ENCODE data around the gene SH2B3.

The SH2B3 gene

GRCh38 chr12:111441107-111441928 lies 35.6 kb downstream of the SH2B3 start:
- no peaks in the 10 kb centered on the region for H3K27me3 ChIP-seq (ENCODE audit: control insufficient read depth, insufficient read depth, low read length)

GRCh38 chr12:111442301-111443045 lies 36.8 kb downstream of the SH2B3 start:
- H3K4me3 ChIP-seq (ENCODE audit: low read depth, low read length): no peak overlapping the region
- no peaks in the 10 kb centered on the region for H3K27me3 ChIP-seq (ENCODE audit: control insufficient read depth, insufficient read depth, low read length)
- H2AFZ ChIP-seq: no peak overlapping the region
- no peak overlapping the region for H3K27ac ChIP-seq
- no peaks in the 10 kb centered on the region for H3K36me3 ChIP-seq (ENCODE audit: control insufficient read depth, insufficient read depth, low read length)
- peaks cover 5% of the 10 kb centered on the region for H3K79me2 ChIP-seq
- no peak overlapping the region for H3K4me2 ChIP-seq (ENCODE audit: low read length)
- H3K9me3 ChIP-seq (ENCODE audit: control insufficient read depth, low read length): no peaks in the 10 kb centered on the region
- peaks cover 19% of the 10 kb centered on the region for H3K4me1 ChIP-seq
- TF ChIP-seq CTCF (IDR thresholded peaks at IDR 0.05): no peak
- no peak overlapping the region for H3K9ac ChIP-seq

More at GRCh38 chr12:111441107-111441928, 35.6 kb downstream of the SH2B3 start:
- Histone ChIP-seq H3K36me3 (ENCODE audit: control insufficient read depth, insufficient read depth, low read length) (no peaks in the 10 kb centered on the region), H3K79me2 (peaks cover 7% of the 10 kb centered on the region), H3K4me3 (ENCODE audit: low read depth, low read length) (no peak overlapping the region), H3K27ac (no peak overlapping the region), H3K9ac (no peak overlapping the region), H3K9me3 (ENCODE audit: control insufficient read depth, low read length) (no peaks in the 10 kb centered on the region), H2AFZ (no peak overlapping the region), H3K4me1 (peaks cover 19% of the 10 kb centered on the region), H3K4me2 (ENCODE audit: low read length) (no peak overlapping the region)
- no peak for TF ChIP-seq CTCF (IDR thresholded peaks at IDR 0.05)

- Histone ChIP-seq H3K36me3 (ENCODE audit: control insufficient read depth, insufficient read depth, low read length) (no peaks in the 10 kb centered on the region), H3K27ac (no peak overlapping the region), H3K27me3 (ENCODE audit: control insufficient read depth, insufficient read depth, low read length) (no peaks in the 10 kb centered on the region), H3K79me2 (peaks cover 5% of the 10 kb centered on the region), H3K4me2 (ENCODE audit: low read length) (no peak overlapping the region), H3K9ac (no peak overlapping the region), H3K4me3 (ENCODE audit: low read depth, low read length) (no peak overlapping the region), H3K4me1 (peaks cover 19% of the 10 kb centered on the region), H3K9me3 (ENCODE audit: control insufficient read depth, low read length) (no peaks in the 10 kb centered on the region), H2AFZ (no peak overlapping the region)
- TF ChIP-seq CTCF (IDR thresholded peaks at IDR 0.05): no peak
Observed at GRCh38 chr12:111443086-111443485, 37.4 kb downstream of the SH2B3 start.

- Histone ChIP-seq H2AFZ (no peak overlapping the region), H3K79me2 (peaks cover 5% of the 10 kb centered on the region), H3K9ac (no peak overlapping the region), H3K36me3 (ENCODE audit: control insufficient read depth, insufficient read depth, low read length) (no peaks in the 10 kb centered on the region), H3K4me2 (ENCODE audit: low read length) (no peak overlapping the region), H3K9me3 (ENCODE audit: control insufficient read depth, low read length) (no peaks in the 10 kb centered on the region), H3K4me3 (ENCODE audit: low read depth, low read length) (no peak overlapping the region), H3K27me3 (ENCODE audit: control insufficient read depth, insufficient read depth, low read length) (no peaks in the 10 kb centered on the region), H3K4me1 (peaks cover 18% of the 10 kb centered on the region), H3K27ac (no peak overlapping the region)
- no peak for TF ChIP-seq CTCF (IDR thresholded peaks at IDR 0.05)
Observed at GRCh38 chr12:111443586-111443985, 37.9 kb downstream of the SH2B3 start.

Data from parathyroid adenoma (tissue), 2 donors.